ENCODE data around the gene ZNF800.

- TF ChIP-seq CTCF (conservative IDR thresholded peaks at IDR 0.05) (no peak), EZH2 (IDR thresholded peaks at IDR 0.05; ENCODE audit: low read depth) (no peak)
These were observed 3.2 kb downstream of the ZNF800 start for GRCh38 chr7:127389321-127389720.

Data from PC-9 (cell line).